SK-N-MC (cell line): Measurements from ENCODE around the gene CELF3.

ENCODE experiments used
- EZH2 ChIP-seq: fragments of 200-600 bp; sonication (generic); IDR thresholded peaks from one replicate; pipeline ENCODE4 v1.6.1; 2017; ENCODE audit warnings: antibody characterized with exemption
- FOXP2 ChIP-seq: optimal IDR thresholded peaks from 2 replicates; pipeline ENCODE3; 2011; ENCODE audit warnings: mild to moderate bottlenecking, moderate library complexity; ENCODE audit not compliant: insufficient read depth; ENCODE audit errors: extremely low read length, control extremely low read depth

DNA sequence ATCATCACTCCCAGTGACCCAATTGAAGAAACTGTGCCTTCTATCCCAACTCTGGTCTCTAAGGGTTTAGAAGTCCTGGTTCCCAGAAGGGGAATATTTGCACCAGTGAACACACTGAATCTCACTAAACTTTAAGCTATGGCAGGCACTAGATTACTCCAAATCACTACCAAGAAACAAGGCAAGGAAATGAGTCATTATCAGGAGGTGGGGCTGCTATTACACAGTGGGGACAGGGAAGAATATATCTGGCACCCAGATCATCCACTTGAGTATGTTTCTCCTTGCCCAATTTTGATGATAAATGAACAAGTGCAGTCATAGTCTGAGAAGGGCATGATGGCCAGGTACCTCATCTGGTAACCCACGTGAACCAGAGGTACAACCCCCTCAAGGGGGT is 39.7 kb upstream of the CELF3 start:
- no peak for TF ChIP-seq EZH2
- TF ChIP-seq FOXP2 = no peak
